ENCODE measurements around the gene CHD5. TPM values are rescaled to one million over a fixed set of nuclear protein-coding genes. Genes with fewer than 3 reads are reported as not detected.
"Not testable (repeated sequence)": the region's sequence is repeated elsewhere in the genome, so short reads cannot be mapped to it uniquely, and the experiment has no call there.

The CHD5 gene
- total RNA-seq, 1 experiment from 2014 or later: 0.08 TPM

DNA sequence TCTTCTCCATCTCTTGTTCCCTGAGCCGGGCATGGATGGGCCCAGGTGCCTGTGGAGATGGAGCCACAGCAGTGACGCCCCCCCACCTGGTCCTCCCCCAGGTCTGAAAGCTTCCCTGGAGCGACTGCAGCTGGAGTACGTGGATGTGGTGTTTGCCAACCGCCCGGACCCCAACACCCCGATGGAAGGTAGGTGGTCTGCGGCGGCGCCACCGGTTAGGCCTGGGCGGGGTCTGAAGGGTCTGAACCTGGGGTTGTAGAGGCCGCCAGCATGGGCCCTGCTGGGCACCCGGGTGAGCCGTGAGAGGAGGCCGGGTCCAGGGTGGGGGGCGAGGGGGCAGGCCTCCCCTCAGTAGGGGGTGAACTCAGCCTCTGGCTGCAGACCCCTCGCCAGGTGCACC lies 89.8 kb downstream of the CHD5 start:
- in situ Hi-C loops (cut with HindIII; ENCODE audit: low pct_unique_long_range_greater_than_20kb, low sequenced_read_pairs): no loop called here
- DNase-seq (ENCODE audit: low read depth, low spot score): no peak

DNA sequence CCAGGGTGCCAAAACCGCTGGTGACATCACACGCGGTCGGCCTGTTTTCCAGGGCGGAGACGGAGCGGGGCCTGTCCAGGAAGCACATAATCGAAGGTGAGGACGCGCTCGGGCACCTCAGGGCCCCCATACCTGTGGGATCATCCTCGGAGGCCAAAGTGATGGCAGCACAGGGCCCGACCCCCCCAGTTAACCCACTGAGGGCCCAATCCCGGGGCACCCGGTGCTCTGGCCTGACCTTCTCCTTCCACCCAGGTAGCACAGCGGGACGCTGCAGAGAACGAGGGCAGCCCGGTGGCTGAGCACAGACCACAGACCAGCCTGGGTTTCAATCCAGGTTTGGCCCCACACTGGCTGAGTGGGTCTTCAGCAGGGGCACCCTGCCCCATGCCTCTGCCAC lies 91.2 kb downstream of the CHD5 start:
- DNase-seq (ENCODE audit: low read depth, low spot score): no peak
- in situ Hi-C loops (cut with HindIII; ENCODE audit: low pct_unique_long_range_greater_than_20kb, low sequenced_read_pairs): no loop called here

GRCh38 chr1:6087958-6088357 lies 92.2 kb downstream of the CHD5 start:
- in situ Hi-C loops (cut with HindIII; ENCODE audit: low pct_unique_long_range_greater_than_20kb, low sequenced_read_pairs): no loop called here

GRCh38 chr1:6087377-6087772 lies 92.7 kb downstream of the CHD5 start:
- no peak for DNase-seq (ENCODE audit: low read depth, low spot score)
- in situ Hi-C loops (cut with HindIII; ENCODE audit: low pct_unique_long_range_greater_than_20kb, low sequenced_read_pairs): no loop called here

More at GRCh38 chr1:6087958-6088357, 92.2 kb downstream of the CHD5 start:
- no peak for DNase-seq (ENCODE audit: low read depth, low spot score)

DNA sequence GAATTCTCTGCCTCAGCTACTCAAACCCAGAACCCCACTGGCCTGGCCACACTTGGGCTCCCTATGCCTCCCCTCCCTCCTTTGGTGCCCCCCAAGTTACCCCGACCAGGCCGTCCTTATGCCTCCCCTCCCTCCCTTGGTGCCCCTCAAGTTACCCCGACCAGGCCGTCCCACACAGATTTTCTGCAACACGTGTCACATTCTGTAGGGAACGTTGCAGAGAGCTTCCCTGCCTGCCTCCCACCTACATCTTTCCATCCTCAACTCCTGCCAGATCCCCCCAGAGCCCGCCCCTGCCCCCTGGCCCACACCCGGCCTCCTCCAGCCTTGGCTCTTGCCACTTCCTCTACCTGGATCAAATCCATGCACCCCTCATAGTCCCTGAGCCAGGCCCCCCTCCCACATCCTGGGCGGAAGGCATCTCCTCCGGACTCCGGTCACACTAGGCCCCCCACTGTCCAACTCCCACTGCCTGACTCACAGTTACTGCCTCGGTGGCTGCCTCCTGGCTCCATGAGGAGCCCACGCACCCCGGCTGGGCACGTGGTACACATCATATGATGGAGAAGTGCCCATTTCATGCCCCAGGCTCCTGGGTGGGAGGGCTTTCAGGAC lies 93.3 kb downstream of the CHD5 start:
- in situ Hi-C loops (cut with HindIII; ENCODE audit: low pct_unique_long_range_greater_than_20kb, low sequenced_read_pairs): no loop called here

GRCh38 chr1:6086358-6086757 lies 93.8 kb downstream of the CHD5 start:
- DNase-seq (ENCODE audit: low read depth, low spot score): no peak
- in situ Hi-C loops (cut with HindIII; ENCODE audit: low pct_unique_long_range_greater_than_20kb, low sequenced_read_pairs): no loop called here

More for the DNA sequence above, 93.3 kb downstream of the CHD5 start:
- DNase-seq (ENCODE audit: low read depth, low spot score): no peak

- in situ Hi-C loops (cut with HindIII; ENCODE audit: low pct_unique_long_range_greater_than_20kb, low sequenced_read_pairs): no loop called here
- no peak for DNase-seq (ENCODE audit: low read depth, low spot score)
Measured at GRCh38 chr1:6085666-6086065, 94.5 kb downstream of the CHD5 start.

GRCh38 chr1:6084781-6085495 lies 95.2 kb downstream of the CHD5 start:
- DNase-seq (ENCODE audit: low read depth, low spot score): no peak
- in situ Hi-C loops (cut with HindIII; ENCODE audit: low pct_unique_long_range_greater_than_20kb, low sequenced_read_pairs): no loop called here

- in situ Hi-C loops (cut with HindIII; ENCODE audit: low pct_unique_long_range_greater_than_20kb, low sequenced_read_pairs): no loop called here
- DNase-seq (ENCODE audit: low read depth, low spot score): no peak
Measured at GRCh38 chr1:6083801-6084446, 96.2 kb downstream of the CHD5 start.

- DNase-seq (ENCODE audit: low read depth, low spot score): no peak
- in situ Hi-C loops (cut with HindIII; ENCODE audit: low pct_unique_long_range_greater_than_20kb, low sequenced_read_pairs): no loop called here
Measured at GRCh38 chr1:6083385-6083784, 96.7 kb downstream of the CHD5 start.

GRCh38 chr1:6082430-6082971 lies 97.6 kb downstream of the CHD5 start:
- in situ Hi-C loops (cut with HindIII; ENCODE audit: low pct_unique_long_range_greater_than_20kb, low sequenced_read_pairs): no loop called here
- no peak for DNase-seq (ENCODE audit: low read depth, low spot score)

- no peak for DNase-seq (ENCODE audit: low read depth, low spot score)
- in situ Hi-C loops (cut with HindIII; ENCODE audit: low pct_unique_long_range_greater_than_20kb, low sequenced_read_pairs): no loop called here
Measured at GRCh38 chr1:6081901-6082300, 98.2 kb downstream of the CHD5 start.

- in situ Hi-C loops (cut with HindIII; ENCODE audit: low pct_unique_long_range_greater_than_20kb, low sequenced_read_pairs): no loop called here
- peak; percentile 27 for DNase-seq (ENCODE audit: low read depth, low spot score)
Measured at GRCh38 chr1:6080469-6080868, 99.7 kb downstream of the CHD5 start.

DNA sequence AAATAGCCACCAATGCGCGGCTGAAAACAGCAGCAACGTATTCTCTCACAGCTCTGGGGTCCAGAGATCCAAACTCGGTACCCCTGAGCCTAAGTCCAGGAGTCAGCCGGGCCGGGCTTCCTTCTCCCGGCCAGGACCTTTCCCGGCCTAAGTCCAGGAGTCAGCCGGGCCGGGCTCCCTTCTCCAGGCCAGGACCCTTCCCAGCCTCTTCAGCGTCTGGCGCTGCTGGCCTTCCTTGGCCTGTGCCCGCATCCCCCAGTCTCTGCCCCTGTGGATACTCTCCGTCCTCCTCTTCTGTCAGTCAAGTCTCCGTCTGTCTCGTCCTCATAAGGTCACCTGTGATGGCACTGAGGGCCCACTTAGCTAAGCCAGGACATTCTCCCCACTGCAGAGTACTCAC lies 102.2 kb downstream of the CHD5 start:
- DNase-seq (ENCODE audit: low read depth, low spot score): no peak
- in situ Hi-C loops (cut with HindIII; ENCODE audit: low pct_unique_long_range_greater_than_20kb, low sequenced_read_pairs): no loop called here

GRCh38 chr1:6077506-6077905 lies 102.6 kb downstream of the CHD5 start:
- no peak for DNase-seq (ENCODE audit: low read depth, low spot score)
- in situ Hi-C loops (cut with HindIII; ENCODE audit: low pct_unique_long_range_greater_than_20kb, low sequenced_read_pairs): no loop called here

- DNase-seq (ENCODE audit: low read depth, low spot score); in situ Hi-C loops (cut with HindIII; ENCODE audit: low pct_unique_long_range_greater_than_20kb, low sequenced_read_pairs): not testable (repeated sequence)
Measured at GRCh38 chr1:6077061-6077460, 103.1 kb downstream of the CHD5 start.

DNA sequence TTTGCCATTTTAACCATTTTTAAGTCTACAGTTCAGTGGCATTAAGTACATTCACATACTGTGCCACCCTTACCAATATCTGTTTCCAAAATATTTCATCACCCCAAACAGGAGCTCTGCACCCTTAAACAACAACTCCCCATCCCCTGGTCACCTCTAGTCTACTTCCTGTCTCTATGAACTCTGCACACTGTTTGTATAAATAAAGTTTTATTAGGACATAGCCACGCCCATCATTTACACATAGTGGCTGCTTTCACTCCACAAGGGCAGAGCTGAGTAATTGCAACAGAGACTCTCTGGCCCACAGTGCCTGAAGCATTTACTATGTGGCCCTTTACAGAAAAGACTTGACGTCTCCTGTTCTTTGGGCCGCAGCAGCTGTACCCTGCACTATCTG lies 104.4 kb downstream of the CHD5 start:
- in situ Hi-C loops (cut with HindIII; ENCODE audit: low pct_unique_long_range_greater_than_20kb, low sequenced_read_pairs): no loop called here
- DNase-seq (ENCODE audit: low read depth, low spot score): peak; percentile 34

DNA sequence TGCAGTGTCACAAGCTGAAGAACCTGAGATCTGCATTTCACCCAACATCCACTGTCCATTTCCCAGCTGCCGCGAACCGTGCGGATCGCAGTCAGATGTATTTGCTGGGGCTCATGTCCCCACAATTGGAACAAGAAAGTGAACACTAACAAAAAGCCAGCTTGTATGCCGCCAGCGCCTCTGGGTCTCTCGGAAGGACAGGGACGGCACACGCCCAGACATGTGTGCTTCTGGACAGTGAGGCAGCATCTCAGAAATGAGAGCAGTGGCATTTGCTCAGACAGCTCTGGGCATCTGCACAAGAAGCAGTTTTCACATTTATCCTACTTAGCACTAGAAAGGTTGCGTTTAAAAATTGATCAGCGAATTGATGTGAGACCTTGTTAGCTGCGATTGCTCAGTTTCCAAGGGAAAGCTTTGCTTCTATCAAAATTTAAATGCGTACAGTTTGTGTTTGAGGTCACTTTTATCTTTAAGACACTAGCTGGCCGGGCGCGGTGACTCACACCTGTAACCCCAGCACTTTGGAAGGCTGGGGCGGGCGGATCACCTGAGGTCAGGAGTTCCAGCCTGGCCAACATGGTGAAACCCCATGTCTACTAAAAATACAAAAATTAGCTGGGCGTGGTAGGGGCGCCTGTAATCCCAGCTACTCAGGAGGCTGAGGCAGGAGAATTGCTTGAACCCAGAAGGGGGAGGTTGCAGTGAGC lies 105.8 kb downstream of the CHD5 start:
- DNase-seq (ENCODE audit: low read depth, low spot score): no peak
- in situ Hi-C loops (cut with HindIII; ENCODE audit: low pct_unique_long_range_greater_than_20kb, low sequenced_read_pairs): no loop called here
